ENCODE data around the gene PIN1. TPM values are rescaled to one million over a fixed set of nuclear protein-coding genes. Genes with fewer than 3 reads are reported as not detected.
"Not testable (repeated sequence)": the region's sequence is repeated elsewhere in the genome, so short reads cannot be mapped to it uniquely, and the experiment has no call there.

Gene PIN1
- total and polyA plus RNA-seq, 12 donors: 28.5 to 177 (median 114) TPM

DNA sequence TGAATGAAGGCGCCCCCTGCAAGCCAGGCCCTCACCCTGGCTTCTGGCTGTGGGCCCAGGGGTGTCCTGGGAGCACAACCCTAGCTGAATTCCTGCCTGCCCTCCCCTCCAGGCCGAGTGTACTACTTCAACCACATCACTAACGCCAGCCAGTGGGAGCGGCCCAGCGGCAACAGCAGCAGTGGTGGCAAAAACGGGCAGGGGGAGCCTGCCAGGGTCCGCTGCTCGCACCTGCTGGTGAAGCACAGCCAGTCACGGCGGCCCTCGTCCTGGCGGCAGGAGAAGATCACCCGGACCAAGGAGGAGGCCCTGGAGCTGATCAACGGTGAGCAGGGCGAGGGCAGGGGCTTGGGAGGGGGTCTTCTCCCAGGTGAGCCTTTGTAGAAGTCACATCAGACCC is 3.2 kb downstream of the PIN1 start:
- no peak overlapping the region for H3K27ac ChIP-seq
- no peaks in the 10 kb centered on the region for H3K9me3 ChIP-seq (replicated peaks in 1 of 3)
- H3K27me3 ChIP-seq: no peaks in the 10 kb centered on the region
- WGBS, 4 donors: 88 to 94% (median 92%) methylated on average over 2 to 15 of the region's 15 CpGs
- DNase-seq: no peak
- TF ChIP-seq, protein P1, sequence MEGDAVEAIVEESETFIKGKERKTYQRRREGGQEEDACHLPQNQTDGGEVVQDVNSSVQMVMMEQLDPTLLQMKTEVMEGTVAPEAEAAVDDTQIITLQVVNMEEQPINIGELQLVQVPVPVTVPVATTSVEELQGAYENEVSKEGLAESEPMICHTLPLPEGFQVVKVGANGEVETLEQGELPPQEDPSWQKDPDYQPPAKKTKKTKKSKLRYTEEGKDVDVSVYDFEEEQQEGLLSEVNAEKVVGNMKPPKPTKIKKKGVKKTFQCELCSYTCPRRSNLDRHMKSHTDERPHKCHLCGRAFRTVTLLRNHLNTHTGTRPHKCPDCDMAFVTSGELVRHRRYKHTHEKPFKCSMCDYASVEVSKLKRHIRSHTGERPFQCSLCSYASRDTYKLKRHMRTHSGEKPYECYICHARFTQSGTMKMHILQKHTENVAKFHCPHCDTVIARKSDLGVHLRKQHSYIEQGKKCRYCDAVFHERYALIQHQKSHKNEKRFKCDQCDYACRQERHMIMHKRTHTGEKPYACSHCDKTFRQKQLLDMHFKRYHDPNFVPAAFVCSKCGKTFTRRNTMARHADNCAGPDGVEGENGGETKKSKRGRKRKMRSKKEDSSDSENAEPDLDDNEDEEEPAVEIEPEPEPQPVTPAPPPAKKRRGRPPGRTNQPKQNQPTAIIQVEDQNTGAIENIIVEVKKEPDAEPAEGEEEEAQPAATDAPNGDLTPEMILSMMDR (IDR thresholded peaks at IDR 0.05): no peak
- no peak for TF ChIP-seq POLR2A (IDR thresholded peaks at IDR 0.05)
- intact Hi-C loops (cut with DNase I): no loop called here
- peaks cover 16 to 31% of the 10 kb centered on the region in 2 donors for H3K4me1 ChIP-seq (replicated peaks in 1 of 2)
- peaks cover 0 to 37% of the 10 kb centered on the region in 2 donors for H3K36me3 ChIP-seq (replicated peaks in 1 of 2)
- no peak overlapping the region for H3K4me3 ChIP-seq

DNA sequence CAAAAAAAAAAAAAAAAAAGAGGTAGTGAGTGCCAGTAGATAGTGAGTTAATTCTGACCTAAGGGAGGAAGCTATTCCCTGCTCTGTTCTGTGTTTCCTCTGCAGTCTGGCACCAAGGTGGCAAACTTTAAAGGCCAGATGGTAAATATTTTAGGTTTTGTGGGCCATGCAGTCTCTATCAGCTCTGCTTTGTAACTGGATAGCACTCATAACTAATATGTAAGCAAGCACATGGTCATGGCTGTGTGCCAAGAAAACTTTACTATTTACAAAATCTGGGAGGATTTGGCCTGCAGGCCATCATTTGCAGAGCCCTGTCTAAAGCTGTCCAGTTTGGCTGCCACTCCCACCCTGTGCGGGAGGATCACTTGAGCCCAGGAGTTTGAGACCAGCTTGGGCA is 4.3 kb downstream of the PIN1 start:
- no peak overlapping the region for H3K4me3 ChIP-seq
- no peaks in the 10 kb centered on the region for H3K27me3 ChIP-seq
- peak in 1 of 7 donors; percentile 35 for DNase-seq
- TF ChIP-seq, protein P1 (IDR thresholded peaks at IDR 0.05): no peak
- no peak for TF ChIP-seq POLR2A (IDR thresholded peaks at IDR 0.05)
- H3K36me3 ChIP-seq (replicated peaks in 1 of 2): peaks cover 0 to 43% of the 10 kb centered on the region in 2 donors
- intact Hi-C loops (cut with DNase I): no loop called here
- no peaks in the 10 kb centered on the region for H3K9me3 ChIP-seq (replicated peaks in 1 of 3)
- WGBS, 4 donors: 75 to 84% (median 79%) methylated on average over 1 of the region's 1 CpG
- H3K4me1 ChIP-seq (replicated peaks in 1 of 2): peaks cover 20 to 34% of the 10 kb centered on the region in 2 donors
- H3K27ac ChIP-seq: no peak overlapping the region

DNA sequence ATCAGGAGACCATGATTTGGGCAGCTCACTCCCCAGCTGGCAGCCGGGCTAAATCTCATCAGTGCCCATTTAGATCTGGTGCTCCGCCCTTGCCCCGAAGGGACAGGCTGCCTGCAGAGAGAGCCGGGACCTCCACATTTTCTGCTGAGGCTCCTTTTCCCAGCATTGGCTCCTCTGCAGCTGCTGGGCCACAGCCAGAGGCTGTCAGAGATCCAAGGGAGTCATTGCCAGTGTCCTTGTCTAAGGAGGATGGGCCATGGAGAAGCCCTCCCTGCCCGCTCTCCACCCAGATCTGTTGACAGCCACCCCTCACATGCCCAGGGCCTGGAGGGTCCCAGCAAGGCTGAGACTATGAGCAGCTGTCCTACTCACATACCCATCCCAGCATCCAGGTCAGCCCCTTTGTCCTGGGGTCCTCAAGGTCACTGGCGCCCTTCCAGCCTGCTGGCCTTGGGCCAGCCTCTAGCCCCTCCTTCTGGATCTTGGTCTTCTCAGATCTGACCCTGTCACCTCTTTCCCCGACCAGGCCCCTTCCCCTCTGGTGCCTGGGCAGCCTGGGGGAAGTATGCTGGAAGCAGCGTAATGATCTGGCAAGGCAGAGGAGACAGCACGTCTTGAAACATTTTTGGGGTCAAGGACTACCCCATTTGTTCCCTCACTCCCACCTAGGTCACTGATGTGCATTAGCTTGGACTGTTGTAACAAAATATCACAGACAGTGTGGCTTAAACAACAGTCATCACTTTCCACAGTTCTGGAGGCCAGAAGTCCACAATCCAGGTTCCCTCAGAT is 7.9 kb downstream of the PIN1 start:
- 42 to 57% (median 48%) methylated on average over 4 to 9 of the region's 9 CpGs for WGBS, 4 donors
- peak overlapping the region; percentile 57 to 87 (median 78) for H3K27ac ChIP-seq
- intact Hi-C loops (cut with DNase I): no loop called here

DNA sequence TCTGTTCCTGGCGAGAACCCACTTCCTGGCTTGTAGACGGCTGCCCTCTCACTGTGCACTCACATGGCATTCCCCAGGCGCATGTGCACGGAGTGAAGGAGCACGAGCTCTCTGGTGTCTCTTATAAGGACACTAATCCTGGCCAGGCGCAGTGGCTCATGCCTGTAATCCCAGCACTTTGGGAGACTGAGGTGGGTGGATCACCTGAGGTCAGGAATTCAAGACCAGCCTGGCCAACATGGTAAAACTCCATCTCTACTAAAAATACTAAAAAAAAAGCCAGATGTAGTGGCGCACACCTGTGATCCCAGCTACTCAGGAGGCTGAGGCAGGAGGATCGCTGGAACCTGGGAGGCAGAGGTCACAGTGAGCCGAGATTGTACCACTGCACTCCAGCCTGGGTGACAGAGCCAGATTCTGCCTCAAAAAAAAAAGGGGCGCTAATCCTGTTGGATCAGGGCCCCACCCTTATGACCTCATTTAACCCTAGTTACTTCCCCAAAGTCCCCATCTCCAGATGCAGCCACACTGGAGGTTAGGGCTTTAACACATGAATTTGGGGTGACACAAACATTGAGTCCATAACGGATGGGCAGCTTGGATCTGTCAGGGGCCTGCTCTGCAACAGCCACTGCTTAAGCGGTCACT is 8.6 kb downstream of the PIN1 start:
- peak in 5 of 7 donors; percentile 33 to 75 (median 65) for DNase-seq
- H3K9me3 ChIP-seq (replicated peaks in 1 of 3); intact Hi-C loops (cut with DNase I); H3K4me3 ChIP-seq; H3K27me3 ChIP-seq: not testable (repeated sequence)
- peak overlapping the region; percentile 57 to 87 (median 78) for H3K27ac ChIP-seq
- H3K4me1 ChIP-seq (replicated peaks in 1 of 2): peaks cover 20 to 28% of the 10 kb centered on the region in 2 donors
- peaks cover 0 to 53% of the 10 kb centered on the region in 2 donors for H3K36me3 ChIP-seq (replicated peaks in 1 of 2)
- WGBS, 4 donors: 73 to 82% (median 77%) methylated on average over 11 to 12 of the region's 12 CpGs

More for the DNA sequence above, 7.9 kb downstream of the PIN1 start:
- peaks cover 20 to 28% of the 10 kb centered on the region in 2 donors for H3K4me1 ChIP-seq (replicated peaks in 1 of 2)
- H3K4me3 ChIP-seq: no peak overlapping the region
- DNase-seq: peak; percentile 80 to 88 (median 86)
- no peaks in the 10 kb centered on the region for H3K9me3 ChIP-seq (replicated peaks in 1 of 3)
- TF ChIP-seq POLR2A (IDR thresholded peaks at IDR 0.05): peak in 1 of 2 donors; percentile 9
- TF ChIP-seq, protein P1 (IDR thresholded peaks at IDR 0.05): no peak
- peaks cover 0 to 57% of the 10 kb centered on the region in 2 donors for H3K36me3 ChIP-seq (replicated peaks in 1 of 2)
- no peaks in the 10 kb centered on the region for H3K27me3 ChIP-seq
